Limb (tissue), 2 donors: Measurements from ENCODE around the gene SKOR1.

ENCODE experiments used
- DNase-seq, 2 donors: peaks; one replicate each; pipeline ENCODE4 v3.0.0-alpha.2; 2016; ENCODE audit errors: extremely low spot score in 2 of 2

SKOR1 gene

DNA sequence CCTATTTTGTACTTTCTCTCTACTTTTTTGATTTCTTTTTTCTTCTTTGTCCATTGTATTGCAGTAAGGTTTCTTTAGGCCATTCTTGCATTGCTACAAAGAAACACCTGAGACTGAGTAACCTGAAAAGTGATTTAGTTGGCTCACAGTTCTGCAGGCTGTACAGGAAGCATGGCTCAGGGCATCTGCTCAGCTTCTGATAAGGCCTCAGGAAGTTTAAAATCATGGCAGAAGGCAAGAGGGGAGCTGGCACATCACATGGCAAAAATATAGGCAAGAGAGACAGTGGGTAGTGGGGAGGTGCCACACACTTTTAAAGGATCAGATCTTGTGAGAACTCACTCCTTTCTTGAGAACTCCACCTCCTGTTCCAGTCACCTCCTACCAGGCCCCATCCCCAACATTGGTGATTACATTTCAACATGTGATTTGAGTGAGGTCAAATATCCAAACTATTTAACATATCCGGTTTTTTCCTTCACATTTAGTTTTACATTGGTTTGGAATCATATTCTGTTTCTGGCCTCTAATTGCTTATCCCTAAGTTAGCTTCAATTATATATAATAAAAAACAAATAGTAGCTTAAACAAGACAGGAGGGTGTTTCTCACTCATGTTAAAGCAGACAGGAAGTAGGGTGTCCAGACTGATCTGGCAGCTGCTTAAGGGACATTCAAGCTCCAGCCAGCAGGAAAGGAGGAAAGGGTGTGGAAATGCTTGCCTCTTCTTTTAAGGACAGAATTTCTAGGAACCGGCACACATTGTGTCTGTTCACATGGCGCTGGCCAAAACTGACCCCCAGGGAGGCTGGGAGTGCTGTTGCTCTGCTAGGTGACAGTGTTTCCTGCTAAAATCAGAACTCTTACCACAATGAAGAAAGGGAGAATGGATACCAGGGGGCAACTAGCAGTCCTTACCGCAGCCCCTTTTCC, 28.8 kb upstream of the SKOR1 start:
- DNase-seq, result peak in 1 of 2 donors; percentile 14

GRCh38 chr15:67799801-67800205, 25.5 kb upstream of the SKOR1 start:
- no peak for DNase-seq

- DNase-seq, result no peak
Observed at GRCh38 chr15:67801142-67801541, 24.2 kb upstream of the SKOR1 start.

- DNase-seq, result peak in 1 of 2 donors; percentile 21
Observed at GRCh38 chr15:67801926-67802914, 23.1 kb upstream of the SKOR1 start.

GRCh38 chr15:67803299-67803698, 22.0 kb upstream of the SKOR1 start:
- peak in 1 of 2 donors; percentile 21 for DNase-seq

- DNase-seq, result peak in 1 of 2 donors; percentile 48
Observed at GRCh38 chr15:67803996-67804843, 21.1 kb upstream of the SKOR1 start.

DNA sequence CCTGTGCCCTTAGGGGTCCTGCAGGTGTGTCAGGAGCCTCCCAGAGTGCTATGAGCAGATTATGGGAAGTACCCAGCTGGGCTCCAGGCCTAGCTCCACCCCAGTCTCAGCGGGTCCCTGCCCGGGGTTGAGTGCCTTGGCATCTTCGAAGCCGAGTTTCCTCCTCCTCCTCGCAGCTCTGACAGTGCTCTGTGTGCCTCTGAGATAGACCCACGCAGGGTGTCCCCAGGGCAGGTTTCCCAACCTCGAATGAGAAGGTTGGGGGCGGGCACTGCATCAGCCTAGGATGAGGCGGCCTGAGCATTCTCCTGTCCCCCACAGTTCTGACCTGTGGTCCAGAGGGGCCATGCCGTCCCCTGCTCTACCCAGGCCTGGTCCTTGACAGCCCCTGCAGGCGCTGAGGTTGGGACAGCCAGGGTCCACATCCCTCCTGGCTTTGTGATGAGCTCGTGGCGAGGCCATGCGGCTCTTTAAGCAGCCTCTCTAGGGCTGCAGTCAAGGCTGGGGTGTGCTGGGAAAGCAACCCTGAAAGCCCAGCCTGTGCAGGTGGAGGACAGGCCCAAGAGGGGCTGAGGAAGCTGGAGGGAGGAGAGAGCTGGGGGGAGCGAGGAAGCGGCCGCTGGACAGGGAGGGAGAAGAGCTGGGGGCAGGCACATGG, 20.2 kb upstream of the SKOR1 start:
- no peak for DNase-seq

DNA sequence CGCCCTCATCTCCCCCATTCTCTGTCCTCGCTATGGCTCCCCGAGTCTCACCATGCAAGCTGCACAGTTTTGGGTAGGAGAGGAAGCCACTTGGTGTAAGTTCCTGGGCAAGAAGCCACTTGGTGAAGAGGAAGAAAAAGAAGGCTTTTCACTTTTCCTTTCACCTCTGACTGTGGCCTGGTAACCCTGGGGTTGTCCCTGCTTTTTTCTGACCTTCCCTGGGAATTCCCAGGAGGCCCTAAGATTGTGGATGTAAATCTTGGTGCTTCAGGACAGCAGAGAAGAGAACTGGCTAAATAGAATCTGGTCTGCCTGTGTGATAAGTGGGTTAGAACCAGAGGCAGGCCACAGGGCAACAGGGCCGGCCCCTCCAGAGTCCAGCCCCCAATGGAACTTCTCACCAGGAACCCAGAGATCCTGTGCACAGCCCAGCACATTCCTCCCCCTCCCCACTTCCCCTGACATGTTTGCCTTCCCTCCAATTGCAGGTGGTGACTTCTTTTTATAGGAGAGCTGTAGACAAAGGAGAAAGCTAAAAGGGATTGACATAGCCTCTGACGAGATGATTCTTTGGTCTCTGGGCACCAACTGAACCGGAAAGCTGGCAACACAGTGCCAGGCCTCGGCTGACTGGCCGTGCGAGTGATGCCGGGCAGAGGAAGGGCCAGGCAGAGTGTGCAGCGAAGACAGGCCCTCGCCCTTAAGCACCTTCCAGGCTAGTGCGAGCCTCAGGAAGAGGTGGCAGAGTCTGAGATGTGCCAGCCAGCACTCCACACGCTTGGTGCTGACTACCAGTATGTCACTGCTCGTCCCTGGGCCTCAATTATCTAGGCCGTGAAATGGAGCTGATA, 19.4 kb upstream of the SKOR1 start:
- no peak for DNase-seq

DNA sequence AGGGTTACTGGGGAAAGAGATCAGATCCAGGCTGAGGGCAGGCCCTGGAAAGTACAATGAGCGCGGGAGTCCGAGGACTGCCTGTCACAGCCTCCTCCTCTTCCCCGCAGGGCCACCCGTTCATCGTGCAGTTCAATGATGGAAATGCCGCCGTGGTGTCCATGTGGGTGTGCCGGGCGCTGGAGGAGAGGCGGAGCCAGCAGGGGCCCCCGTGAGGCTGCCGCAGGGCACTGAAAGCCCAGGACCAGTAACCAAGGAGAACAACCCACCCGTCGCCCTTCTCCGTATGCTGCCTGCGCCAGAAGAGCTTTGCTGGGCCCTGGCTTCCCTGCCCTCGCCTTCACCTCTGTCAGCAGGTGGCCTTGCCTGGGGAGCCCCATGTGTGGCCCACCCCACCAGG, 18.8 kb upstream of the SKOR1 start:
- DNase-seq, result no peak

DNA sequence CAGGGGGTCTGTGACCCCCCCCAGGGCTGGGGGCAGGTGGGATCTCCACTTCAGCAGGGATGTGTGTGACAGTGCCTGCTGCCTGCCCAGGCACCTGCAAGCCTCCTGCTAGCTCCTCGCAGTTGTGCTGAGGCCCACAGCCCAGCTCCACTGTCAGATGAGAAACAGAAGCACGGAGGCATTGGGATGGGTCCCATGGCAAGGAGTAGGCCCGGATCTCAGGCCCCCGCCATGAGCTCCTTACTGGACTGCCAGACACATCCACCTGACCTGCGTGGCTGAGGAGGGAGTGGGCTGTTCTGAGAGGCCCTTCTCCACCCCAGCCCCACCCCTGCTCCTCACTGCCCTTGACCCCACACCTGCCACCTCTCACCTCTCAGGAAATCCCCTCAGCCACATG, 18.2 kb upstream of the SKOR1 start:
- peak in 1 of 2 donors; percentile 24 for DNase-seq

- DNase-seq, result peak in 1 of 2 donors; percentile 10
Observed at GRCh38 chr15:67807836-67808235, 17.5 kb upstream of the SKOR1 start.

DNA sequence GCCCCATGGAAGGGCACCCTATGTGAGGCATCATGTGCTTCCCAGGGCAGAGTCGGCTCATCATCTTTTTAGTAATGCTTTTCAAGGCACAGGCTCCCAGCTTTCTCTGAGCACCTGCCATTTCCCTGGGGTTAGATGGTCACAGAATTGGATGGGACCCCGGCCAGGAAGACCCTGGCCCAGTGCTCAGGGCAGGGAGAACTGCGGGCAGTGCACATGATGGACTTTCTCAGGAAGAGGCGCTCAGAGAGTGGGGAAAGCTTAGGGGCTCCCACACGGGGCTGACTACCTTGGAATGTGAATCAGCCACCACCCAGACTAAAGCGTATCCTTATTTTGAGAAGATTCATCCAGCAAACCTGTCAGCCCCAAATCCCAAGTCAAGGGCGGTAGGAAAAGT, 16.5 kb upstream of the SKOR1 start:
- DNase-seq, result no peak

- no peak for DNase-seq
Observed at GRCh38 chr15:67809441-67809840, 15.9 kb upstream of the SKOR1 start.

DNA sequence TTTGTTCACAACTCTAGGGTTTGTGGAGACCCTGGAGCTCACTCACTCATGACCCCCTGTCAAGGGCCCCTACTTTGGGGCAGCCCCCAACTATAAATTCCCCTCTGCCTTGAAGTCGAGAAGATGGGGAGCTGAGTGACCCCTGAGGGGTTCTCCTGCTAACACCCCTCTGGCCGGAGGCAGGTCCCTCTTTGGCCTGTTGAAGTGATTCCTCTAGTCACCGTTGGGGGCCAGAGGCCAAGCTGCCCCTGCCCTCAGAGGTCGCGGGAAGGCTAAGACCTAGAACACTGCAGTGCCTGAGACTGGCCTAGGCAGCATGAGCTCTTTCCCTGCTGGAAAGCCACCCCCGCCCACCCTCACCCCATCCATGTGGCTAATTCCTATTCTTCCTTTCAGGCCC, 15.4 kb upstream of the SKOR1 start:
- DNase-seq, result no peak

GRCh38 chr15:67812241-67812644, 13.1 kb upstream of the SKOR1 start:
- DNase-seq, result peak in 1 of 2 donors; percentile 26

- DNase-seq, result peak in 1 of 2 donors; percentile 7
Observed at GRCh38 chr15:67813104-67813634, 12.1 kb upstream of the SKOR1 start.

DNA sequence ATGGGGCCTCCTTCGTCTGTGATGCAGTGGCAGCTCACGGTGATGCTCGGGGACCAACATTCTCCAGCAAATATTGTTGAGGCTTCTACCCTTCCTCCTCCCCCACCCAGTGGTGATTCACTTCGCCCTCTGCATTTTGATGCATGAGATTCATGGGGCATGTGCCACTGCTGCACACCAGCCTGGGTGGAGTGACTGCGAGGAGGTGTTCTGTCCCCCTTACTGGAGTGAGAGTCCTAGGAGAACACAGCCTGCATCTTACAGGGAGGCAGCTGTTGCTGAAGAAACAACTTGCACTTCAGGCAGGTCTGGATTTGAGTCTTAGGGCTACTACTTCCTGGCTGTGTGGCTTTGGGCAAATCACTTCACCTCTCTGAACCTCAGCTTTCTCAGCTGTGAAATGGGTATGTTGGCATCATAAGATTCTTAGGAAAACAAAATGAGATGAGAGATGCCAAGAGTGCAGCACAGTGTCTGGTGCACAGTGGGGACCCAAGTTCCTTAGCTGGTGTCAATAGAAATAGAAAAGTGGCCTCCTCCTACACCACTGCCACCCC, 10.2 kb upstream of the SKOR1 start:
- DNase-seq, result peak in 1 of 2 donors; percentile 20

- DNase-seq, result no peak
Observed at GRCh38 chr15:67816668-67817067, 8.6 kb upstream of the SKOR1 start.

DNA sequence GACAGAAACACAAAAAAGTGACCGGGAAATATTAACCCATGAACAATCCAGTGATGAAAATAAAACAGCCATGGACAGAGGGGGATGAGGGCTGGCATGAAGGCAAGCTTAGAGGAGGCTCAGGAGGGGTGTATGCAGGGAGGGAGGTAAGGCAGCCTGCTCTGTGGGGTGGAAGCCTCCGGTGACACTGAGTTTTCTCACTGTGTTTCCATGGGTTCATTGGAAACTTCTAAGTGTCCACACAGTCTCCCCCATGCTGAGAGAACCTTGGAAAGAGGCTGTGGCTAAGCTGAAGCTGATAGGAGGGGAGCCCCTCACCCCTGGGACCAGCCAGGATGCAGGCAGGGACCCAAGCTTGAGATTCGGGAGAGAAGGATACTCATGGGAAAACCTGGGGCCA, 6.8 kb upstream of the SKOR1 start:
- DNase-seq, result peak in 1 of 2 donors; percentile 11
